Endothelial cell of hepatic sinusoid (primary cell): ENCODE data around the gene GNB1.

Experiments used
- in situ Hi-C: cut with HindIII; loops from 2 replicates; pipeline ENCODE4 v1.10.0; 2017; ENCODE audit warnings: low sequenced_read_pairs

Gene GNB1

GRCh38 chr1:1786836-1787605 is 103.9 kb downstream of the GNB1 start:
- in situ Hi-C loops, result no loop called here

GRCh38 chr1:1785666-1786065 is 105.2 kb downstream of the GNB1 start:
- in situ Hi-C loops, result no loop called here

GRCh38 chr1:1784933-1785332 is 106.0 kb downstream of the GNB1 start:
- in situ Hi-C loops, result no loop called here

GRCh38 chr1:1783320-1783719 is 107.6 kb downstream of the GNB1 start:
- in situ Hi-C loops, result no loop called here

GRCh38 chr1:1782399-1783221 is 108.3 kb downstream of the GNB1 start:
- in situ Hi-C loops, result no loop called here

GRCh38 chr1:1781526-1781903 is 109.4 kb downstream of the GNB1 start:
- in situ Hi-C loops, result no loop called here

- in situ Hi-C loops, result no loop called here
Observed at GRCh38 chr1:1780598-1781525, 110.0 kb downstream of the GNB1 start.

- in situ Hi-C loops, result no loop called here
Observed at GRCh38 chr1:1779691-1780597, 110.9 kb downstream of the GNB1 start.

- in situ Hi-C loops, result no loop called here
Observed at GRCh38 chr1:1779320-1779675, 111.6 kb downstream of the GNB1 start.

- in situ Hi-C loops, result no loop called here
Observed at GRCh38 chr1:1778663-1779319, 112.1 kb downstream of the GNB1 start.

- in situ Hi-C loops, result no loop called here
Observed at GRCh38 chr1:1777950-1778662, 112.8 kb downstream of the GNB1 start, which contains the start of gene NADK. TSS of gene NADK (minus strand) at chr1:1778470. CDS start at chr1:1765406, 13,064 bp downstream.

- in situ Hi-C loops, result no loop called here
Observed at GRCh38 chr1:1777583-1777899, 113.3 kb downstream of the GNB1 start.

GRCh38 chr1:1776672-1777582 is 114.0 kb downstream of the GNB1 start:
- in situ Hi-C loops, result no loop called here

GRCh38 chr1:1775327-1776226 is 115.3 kb downstream of the GNB1 start:
- in situ Hi-C loops, result no loop called here

GRCh38 chr1:1773874-1774273 is 117.0 kb downstream of the GNB1 start:
- in situ Hi-C loops, result no loop called here

- in situ Hi-C loops, result no loop called here
Observed at GRCh38 chr1:1771096-1771495, 119.8 kb downstream of the GNB1 start.

GRCh38 chr1:1770102-1770501 is 120.8 kb downstream of the GNB1 start:
- in situ Hi-C loops, result no loop called here
